Stimulated activated CD4-positive, alpha-beta T cell treated with anti-CD3 and anti-CD28 coated beads, Interleukin-2, amount 100 ng/mL, for 24 hours (primary cell): ENCODE data around the gene GFRA1.
"Not testable (repeated sequence)": the region's sequence is repeated elsewhere in the genome, so short reads cannot be mapped to it uniquely, and the experiment has no call there.

Source experiments
- DNase-seq, 2 donors: peaks; one replicate each; pipeline ENCODE4 v3.0.0-alpha.2; 2020

GFRA1 gene

GRCh38 chr10:116195039-116195438, 78.0 kb downstream of the GFRA1 start:
- no peak for DNase-seq

DNA sequence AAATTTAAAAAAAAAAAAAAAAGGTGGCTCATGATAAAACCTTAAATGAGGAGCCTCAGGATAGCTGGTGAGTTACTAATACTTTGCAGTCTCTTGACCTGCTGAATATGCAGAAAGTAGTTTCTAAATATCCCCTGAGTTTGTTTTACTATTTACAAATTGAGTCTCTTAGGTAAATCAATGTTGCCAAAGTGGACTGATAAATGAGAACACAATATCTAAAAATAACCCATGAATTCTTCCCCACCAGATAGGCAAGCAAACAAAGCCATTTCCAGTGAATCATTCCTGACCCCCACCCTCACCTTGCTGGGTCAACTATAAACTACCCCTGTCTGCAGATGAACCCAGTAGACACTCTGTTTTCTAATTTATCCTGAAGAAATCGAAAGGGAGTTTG, 78.9 kb downstream of the GFRA1 start:
- no peak for DNase-seq

DNA sequence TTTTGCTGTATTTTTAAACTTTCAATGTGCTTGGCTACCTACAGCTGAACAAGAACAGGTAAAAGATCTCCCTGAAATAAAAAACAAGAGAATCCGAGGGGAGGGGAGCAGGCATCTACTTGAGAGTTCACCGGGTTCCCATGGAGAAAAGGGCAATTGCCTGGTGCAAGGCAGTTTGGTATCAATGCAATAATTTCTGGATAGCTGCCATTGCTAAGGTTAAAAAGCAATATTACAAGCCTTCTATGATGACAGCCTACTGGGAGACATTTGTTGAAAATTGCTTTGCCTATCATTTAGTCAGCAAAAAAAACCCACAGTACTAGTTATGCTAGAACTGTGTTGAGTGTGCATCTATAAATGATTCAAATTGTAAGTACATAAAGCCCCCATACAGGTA, 82.1 kb downstream of the GFRA1 start:
- DNase-seq: no peak

GRCh38 chr10:116186273-116186672, 86.7 kb downstream of the GFRA1 start:
- no peak for DNase-seq

DNA sequence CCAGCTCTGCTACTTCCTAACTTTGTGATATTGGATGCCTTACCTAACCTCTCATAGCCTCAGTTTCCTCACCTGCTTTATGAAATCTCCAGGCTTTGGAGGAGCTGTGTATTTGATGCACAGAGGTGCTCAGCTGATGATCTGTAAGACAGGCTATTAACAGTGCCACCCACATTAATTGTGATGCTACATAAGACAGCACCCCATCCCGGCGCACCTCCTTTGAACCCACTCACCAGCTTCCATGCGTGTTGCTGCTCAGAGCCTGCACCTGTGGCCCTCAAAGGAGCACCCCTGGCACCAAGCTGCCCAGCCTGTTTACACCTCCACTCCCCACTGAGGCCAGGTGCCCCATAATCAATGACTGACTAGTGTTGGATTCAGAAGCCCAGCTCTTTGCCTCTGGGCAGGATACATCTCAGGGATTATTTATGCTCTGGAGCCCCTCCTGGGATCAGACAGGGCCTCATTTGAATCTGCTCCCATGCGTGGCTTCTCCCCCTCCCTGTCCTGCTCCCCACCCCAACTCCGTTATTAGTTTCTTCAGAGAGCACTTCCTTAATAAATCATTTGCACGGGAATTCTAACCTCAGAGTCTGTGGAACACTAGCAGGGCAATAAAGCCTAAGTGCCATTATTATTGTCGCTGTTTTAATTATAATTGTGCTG, 87.7 kb downstream of the GFRA1 start:
- no peak for DNase-seq

DNA sequence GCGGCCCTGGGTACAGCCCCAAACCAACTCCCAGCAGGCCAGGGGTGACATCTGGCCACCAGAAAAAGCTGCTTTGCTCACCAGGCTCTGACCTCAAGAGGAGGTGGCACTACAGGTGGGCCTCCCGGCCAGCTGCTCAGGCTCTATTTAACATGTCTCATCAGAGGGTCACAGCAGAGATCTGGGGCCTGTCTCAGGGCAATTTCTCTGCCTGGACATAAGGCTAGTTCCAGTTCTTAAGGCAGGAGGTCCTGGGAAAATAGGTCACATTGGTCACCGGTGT, 88.6 kb downstream of the GFRA1 start:
- no peak for DNase-seq

DNA sequence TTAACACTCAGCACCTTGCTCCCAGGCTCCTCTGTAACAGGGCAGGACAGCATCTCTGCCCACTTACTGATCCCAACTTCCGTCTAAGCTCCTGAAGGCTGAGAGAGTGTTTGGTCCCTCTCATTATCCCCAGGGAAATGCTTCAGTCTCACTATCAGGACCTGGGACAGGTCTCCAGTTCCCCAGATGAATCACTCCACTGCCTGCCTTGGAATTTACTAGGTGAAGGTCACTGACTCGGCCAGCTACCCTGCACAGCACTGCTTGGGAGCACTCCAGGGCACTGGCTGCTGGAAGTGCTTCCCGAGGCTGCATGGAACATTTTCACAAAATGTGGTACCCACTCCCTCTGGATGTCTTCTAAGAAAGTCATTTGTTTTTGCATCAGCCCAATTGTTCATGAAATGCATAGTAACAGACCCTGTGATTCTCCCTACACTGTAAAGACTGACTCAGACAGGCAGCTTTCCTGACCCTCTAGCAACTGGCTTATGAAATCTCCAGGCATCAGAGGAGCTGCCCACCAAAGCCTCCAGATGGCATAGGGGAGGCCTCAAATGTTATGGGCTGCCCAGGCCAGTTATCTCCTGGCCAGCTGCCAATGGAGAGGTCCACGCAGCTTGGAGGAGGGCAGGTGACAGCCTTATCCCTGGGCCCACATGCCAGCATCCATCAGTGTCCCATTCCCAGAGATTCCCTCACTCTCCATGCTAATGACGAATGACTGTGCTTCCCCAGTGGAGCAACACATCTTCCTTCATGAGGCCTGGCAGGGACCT, 89.1 kb downstream of the GFRA1 start:
- DNase-seq: no peak

DNA sequence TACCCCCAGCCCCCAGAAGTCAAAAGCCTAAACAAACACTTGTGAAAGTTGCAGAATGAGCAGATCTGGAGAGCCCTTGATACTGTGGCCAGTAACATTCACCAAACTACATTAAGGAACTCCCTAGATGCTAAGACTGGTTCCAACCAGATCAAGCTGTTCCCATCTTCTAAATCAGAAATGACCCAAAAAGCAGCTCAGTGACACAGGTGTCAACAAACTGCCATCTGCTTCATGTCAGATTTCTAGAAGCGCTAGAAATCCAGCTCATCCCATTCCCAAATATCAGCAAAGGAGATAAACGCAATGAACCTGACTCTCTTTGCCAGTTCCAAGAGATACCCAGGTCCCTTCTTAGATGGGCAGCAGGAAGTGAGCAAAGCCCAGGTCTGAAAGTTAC, 90.6 kb downstream of the GFRA1 start:
- DNase-seq: no peak

GRCh38 chr10:116178086-116178605, 94.9 kb downstream of the GFRA1 start:
- DNase-seq: no peak

DNA sequence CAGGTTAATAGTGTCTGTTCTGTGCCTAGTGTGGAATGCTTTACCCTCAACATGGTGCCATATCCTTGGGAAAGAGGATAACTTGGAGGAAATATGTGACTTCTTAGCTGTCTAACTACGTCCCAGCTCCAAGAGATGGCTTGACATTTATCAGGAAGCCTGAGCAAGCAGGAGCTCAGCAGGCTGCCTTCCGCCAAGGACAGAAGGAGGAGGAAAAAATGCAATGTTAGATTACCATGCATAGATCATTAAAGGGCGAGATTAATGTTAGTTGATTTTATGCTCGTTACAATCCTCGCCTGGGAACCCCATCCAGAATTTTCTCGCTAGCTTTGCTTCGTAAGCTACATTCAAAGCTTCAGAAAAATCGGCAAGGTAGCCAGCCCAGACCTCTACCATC, 97.8 kb downstream of the GFRA1 start:
- DNase-seq: no peak

DNA sequence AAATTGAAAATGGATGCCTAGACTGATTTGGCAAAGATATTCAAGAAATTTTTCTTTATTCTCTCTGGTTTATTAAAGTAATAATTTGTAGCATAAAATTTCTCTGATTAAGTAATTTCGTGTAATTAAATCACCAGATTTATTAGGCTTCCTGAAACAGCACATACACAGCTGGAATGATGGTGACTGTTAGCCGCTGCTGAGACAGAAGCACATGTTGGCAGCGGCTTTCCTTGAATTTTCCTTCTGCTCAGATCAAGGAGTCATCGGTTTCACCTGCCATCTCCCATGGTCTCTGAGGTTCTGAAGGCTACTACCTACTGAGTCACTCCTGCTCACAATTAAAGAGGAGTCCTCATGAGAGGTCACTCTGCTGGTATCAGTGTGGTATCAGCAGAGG, 101.5 kb downstream of the GFRA1 start:
- no peak for DNase-seq

DNA sequence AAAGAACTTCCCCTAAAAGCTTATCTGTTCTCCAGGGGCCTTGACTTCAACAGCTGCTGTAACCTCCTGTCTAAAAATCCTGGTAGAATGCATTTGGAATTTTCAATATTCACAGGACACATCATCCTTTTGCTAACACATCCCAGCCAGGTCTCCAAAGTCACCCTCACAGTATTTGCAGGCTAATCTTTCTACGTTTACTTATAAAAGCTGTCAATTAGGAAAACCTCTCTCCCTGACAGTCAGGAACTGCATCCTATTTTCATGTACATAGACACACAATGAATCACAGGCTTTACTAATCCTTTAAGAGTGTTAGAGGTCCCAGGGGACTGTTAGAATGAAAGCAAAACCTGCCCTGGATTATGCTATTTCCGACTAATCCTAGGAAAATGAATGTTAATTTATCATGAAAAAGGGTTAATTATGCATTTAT, 102.2 kb downstream of the GFRA1 start:
- no peak for DNase-seq

GRCh38 chr10:116169782-116170445, 103.1 kb downstream of the GFRA1 start:
- DNase-seq: no peak

GRCh38 chr10:116168745-116169144, 104.3 kb downstream of the GFRA1 start:
- DNase-seq: no peak

GRCh38 chr10:116168329-116168728, 104.7 kb downstream of the GFRA1 start:
- no peak for DNase-seq

DNA sequence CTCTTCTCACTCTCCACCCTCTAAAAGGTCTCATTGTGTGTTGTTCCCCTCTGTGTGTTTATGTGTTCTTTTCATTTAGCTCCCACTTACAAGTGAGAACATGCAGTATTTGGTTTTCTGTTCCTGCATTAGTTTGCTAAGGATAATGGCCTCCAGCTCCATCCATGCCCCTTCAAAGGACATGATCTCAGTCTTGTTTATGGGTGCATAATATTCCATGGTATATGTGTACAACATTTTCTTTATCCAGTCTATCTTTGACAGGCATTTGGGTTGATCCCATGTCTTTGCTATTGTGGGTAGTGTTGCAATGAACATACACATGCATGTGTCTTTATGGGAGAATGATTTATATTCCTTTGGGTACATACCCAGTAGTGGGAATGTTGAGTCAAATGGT, 107.1 kb downstream of the GFRA1 start:
- DNase-seq: not testable (repeated sequence)

DNA sequence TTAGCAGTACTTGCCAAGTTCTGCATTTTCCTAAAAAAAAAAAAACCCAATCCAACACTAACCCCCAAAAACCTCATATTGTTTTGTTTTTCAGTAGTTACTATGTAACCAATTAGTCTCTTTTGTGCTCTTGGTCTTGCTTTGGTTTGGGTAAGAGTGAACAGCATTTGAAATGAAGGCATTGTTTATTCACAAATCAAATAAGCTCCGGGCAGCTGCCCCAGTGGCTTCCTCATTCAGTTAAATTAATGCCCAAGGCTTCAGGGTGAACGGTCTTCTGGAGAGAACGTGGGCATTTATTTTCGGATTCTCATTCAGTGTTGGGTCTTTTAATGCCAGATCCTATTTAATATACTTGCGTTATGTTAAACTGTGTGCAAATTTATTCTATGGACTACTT, 108.7 kb downstream of the GFRA1 start:
- no peak for DNase-seq

DNA sequence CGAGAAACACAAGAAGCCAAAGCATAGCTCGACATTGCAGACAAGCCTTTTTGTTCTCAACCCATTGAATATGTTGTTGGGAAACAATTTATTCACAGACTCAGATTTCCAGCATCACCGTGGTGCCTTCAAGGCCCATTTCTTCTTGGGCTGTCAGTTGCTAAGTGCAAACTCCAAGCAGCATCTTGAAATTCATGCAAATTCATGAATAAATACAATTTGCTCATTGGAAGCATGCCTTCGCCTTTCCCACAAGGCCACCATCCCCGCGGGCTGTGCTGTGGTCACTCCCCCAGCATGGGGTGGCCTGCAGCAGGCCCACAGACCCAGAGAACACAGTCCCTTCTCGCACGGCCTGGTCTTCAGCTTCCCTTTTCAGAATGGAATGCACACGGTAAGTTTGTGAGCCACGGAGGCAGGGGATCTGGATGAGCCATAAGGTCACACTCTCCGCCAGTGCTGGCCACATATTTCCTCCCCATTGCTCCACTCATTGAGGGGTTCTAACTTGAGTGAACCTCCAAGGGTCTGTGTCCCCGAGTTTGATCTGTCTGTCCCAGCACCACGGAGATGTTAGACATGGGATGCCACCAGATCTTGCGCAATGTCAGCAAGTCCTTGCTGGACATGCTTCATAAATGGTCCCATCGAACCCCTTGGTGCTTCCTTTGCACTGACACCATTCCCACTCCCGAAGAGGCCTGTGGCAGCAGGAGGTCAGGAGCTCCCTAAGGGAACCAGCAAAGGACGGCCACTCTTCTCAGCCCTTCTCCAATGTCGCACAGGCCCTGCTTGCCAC, 109.5 kb downstream of the GFRA1 start:
- no peak for DNase-seq

DNA sequence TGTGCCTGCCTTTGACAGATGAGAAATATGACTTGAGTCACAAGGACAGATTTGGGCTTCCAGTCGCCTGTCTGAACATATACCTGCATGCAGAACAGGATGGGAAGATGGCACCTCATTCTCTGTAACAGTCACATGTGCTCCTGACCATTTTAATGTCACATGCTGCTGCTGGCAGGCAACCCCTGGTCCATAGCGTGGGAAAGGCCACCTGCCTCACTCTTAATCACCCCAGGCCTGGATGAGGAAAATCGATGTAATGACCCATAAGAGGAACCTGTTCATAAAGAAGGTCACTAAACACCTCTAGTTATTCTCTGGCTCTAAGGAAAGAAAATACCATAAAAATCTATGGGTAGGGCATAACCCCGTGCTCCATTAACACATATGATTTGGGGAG, 110.2 kb downstream of the GFRA1 start:
- DNase-seq: no peak

GRCh38 chr10:116160271-116160670, 112.7 kb downstream of the GFRA1 start:
- no peak for DNase-seq

DNA sequence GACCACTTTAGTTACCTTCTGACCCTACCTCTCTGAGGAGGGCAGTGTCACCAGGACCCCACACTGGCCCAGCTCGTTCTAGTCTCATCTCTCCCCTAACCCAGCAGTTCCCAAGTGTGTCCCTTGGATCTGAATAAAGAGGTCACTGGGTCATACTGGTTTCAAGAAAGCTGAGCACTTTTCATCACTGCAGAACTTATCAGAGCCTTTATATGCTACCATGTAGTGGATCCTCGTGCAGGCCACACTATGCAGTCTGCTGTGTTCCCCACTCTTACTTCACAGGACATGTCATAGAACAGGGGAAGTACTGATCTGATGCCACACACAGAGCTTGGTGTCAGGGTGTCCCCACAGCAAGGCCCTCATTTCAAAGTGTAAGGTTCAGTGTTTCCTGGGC, 113.8 kb downstream of the GFRA1 start:
- DNase-seq: no peak

GRCh38 chr10:116158036-116158435, 115.0 kb downstream of the GFRA1 start:
- DNase-seq: no peak

DNA sequence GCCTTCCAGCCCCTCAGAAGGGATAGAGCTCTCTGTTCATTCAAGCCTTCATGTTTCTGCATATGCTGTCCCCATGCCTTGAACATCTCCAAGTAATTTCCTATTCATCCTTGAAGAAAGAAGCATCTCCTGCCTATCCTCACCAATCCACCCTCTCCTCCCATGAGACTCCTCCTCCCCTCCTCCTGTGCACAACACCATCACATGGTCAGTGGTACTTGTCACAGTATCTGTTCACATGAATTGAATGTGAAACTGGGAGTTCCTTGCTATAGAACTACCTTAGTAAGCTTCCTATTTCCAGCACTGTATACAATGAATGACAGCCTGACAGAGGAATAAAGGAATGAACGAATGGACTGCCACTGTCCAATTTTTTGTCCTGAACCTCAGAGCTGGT, 115.5 kb downstream of the GFRA1 start:
- no peak for DNase-seq
